Activated CD4-positive, alpha-beta T cell treated with anti-CD3 and anti-CD28 coated beads, Interleukin-2, amount 50 U/mL, for 4 hours (primary cell): ENCODE measurements around the gene ZNF217.
"Not testable (repeated sequence)": the region's sequence is repeated elsewhere in the genome, so short reads cannot be mapped to it uniquely, and the experiment has no call there.

Experiments
- DNase-seq, 2 experiments: peaks; one replicate each; pipeline ENCODE4 v3.0.0-alpha.2; 2020

ZNF217 gene

DNA sequence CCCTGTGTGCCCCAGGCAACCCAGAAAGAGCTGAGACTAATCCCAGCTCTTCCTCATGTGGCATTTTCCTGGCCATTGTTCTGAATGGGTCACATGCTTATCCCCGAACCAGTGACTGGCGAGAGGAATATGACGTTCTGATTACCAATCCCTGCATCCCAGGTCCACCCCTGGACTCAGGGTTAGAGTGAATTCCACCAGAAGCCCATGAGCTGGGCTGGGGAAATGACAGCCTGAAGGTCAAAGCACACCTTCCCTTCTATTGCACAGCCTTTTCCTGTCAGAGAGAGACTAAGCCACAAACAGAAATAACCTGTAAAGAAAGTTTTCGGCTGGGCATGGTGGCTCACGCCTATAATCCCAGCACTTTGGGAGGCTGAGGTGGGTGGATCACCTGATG is 70.9 kb downstream of the ZNF217 start:
- no peak for DNase-seq

DNA sequence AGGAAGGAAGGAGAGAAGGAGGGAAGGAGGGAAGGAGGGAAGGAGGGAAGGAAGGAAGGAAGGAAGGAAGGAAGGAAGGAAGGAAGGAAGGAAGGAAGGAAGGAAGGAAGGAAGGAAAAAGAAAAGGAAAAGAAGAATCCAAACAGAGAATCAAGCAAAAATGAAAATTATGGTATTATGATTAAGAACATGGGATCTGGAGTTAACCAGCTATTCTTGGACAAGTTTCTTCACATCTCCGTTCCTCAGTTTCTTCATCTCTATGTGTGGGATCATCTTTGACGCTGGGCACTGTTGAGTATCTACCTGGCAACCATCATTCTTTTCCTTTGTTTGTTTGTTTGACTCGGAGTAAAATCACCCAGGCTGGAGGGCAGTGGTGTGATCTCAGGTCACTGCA is 71.6 kb downstream of the ZNF217 start:
- no peak for DNase-seq

DNA sequence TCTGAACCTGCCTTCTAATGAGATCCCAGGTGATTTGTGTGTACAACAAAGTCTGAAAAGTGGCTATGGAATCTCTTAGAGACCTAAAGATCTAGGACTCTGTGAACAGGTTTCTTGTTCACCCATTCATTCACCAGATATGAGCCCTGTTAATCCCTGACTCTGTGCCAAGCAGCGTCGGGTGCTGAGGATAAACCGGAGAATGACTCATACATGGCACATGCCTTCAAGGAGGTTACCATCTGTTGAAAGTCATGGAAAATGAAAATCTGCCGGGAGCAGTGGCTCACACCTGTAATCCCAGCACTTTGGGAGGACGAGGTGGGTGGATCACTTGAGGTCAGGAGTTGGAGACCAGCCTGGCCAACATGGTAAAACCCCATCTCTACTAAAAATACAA is 72.2 kb downstream of the ZNF217 start:
- DNase-seq: not testable (repeated sequence)

DNA sequence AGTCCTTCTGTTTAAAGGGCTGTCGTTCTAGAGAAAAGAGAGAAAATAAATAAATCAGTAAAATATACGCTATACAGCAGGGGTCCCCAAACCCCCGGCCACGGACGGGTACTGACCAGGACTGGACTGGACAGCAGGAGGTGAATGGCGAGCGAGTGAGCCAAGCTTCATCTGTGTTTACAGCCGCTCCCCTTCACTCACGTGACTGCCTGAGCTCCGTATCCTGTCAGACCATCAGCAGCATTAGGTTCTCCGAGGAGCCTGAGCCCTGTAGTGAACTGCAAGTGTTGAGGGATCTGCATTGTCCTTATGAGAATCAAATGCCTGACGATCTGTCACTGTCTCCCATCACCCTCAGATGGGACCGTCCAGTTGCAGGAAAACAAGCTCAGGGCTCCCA is 76.5 kb downstream of the ZNF217 start:
- no peak for DNase-seq
